Measurements from ENCODE around the gene COL8A1. TPM values are rescaled to one million over a fixed set of nuclear protein-coding genes. Genes with fewer than 3 reads are reported as not detected.

The COL8A1 gene
- total RNA-seq, 1 experiment from 2014 or later, result 0.07 TPM

DNA sequence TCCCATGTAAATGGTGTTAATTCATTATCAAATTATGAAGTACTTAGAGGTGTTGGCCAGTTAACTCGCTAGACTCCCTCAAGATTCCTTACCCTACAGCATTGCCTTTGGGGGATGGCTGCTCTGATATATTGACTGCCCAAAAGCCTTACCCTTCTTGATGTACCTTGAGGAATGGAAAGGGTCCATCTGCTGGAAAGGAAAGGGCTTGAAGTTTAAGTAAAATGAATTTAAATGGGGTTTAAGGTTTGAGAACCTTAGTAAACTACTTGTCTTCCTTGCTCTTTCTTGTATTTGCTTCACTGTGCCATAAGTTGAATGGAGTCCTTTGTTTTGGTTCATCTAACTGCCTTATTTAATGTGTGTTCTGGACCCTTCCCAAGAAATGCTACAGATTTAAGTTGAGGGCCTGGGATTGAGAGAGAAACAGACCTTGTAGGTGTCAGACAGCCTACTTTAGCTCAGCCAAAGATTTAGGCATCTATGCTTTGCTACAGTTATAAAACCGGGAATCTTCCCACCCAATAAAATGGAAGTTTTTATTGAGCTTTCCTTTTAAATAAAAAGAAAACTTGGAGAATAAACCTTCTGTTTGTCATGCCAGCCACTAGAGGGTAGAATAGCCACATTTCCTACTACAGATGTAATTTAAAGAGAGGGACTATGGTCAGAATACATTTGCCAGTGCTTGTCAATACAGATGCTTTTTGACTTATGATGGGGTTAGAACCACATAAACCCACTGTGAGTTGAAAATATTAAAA, 204.6 kb downstream of the COL8A1 start:
- Histone ChIP-seq H2AFZ (ENCODE audit: low read depth, low read length, poor library complexity, severe bottlenecking) (no peak overlapping the region), H3K4me3 (replicated peaks in 1 of 2; ENCODE audit: low read depth in 1 of 2, low read length in 2 of 2) (no peak overlapping the region), H3K27ac (ENCODE audit: low read depth, low read length) (no peak overlapping the region), H4K20me1 (ENCODE audit: insufficient read depth) (0 out of 2 replicates have a peak, but pooled peaks cover 3% of the 10 kb centered on the region), H3K9me3 (ENCODE audit: control insufficient read depth in 1 of 2, insufficient read depth in 1 of 2, low read depth in 1 of 2, low read length in 2 of 2) (no peaks in the 10 kb centered on the region), H3K27me3 (ENCODE audit: insufficient read depth, low read length) (no peaks in the 10 kb centered on the region), H3K36me3 (ENCODE audit: control insufficient read depth in 1 of 2, insufficient read depth in 2 of 2, low read length in 2 of 2) (no peaks in the 10 kb centered on the region), H3K79me2 (ENCODE audit: insufficient read depth, low read length) (peaks cover 51% of the 10 kb centered on the region), H3K9me2 (ENCODE audit: insufficient read depth) (no peaks in the 10 kb centered on the region), H3K4me1 (ENCODE audit: control insufficient read depth in 1 of 2, insufficient read depth in 2 of 2, low read length in 2 of 2) (no peaks in the 10 kb centered on the region), H3K4me2 (ENCODE audit: low read length) (no peak overlapping the region), H3K9ac (ENCODE audit: low read length) (no peak overlapping the region)
- POLR2A ChIA-PET, result interaction anchor here (0.9 kb wide), 1 partner anchor 411 kb away, joined by 3 read pairs; no protein-coding TSS in a partner anchor
- intact Hi-C loops (cut with micrococcal nuclease), result loop anchor here (1.0 to 5.0 kb wide), 4 partner anchors 226 to 749 kb away; no protein-coding TSS in a partner anchor
- ATAC-seq (peak; percentile 73), DNase-seq (ENCODE audit: low read depth, low spot score) (peak; percentile 12)
- TF ChIP-seq EZH2phosphoT487 (IDR thresholded peaks at IDR 0.05; ENCODE audit: borderline replicate concordance) (no peak), SP1 (IDR thresholded peaks at IDR 0.05; ENCODE audit: low read depth) (no peak), JUND (IDR thresholded peaks at IDR 0.05) (no peak), RAD21 (IDR thresholded peaks at IDR 0.05; ENCODE audit: low read depth) (peak; percentile 81), ELF1 (IDR thresholded peaks at IDR 0.05; ENCODE audit: borderline replicate concordance, low read depth) (no peak), CBX3 (IDR thresholded peaks at IDR 0.05; ENCODE audit: low read depth) (no peak)
- TF ChIP-seq, protein P1, sequence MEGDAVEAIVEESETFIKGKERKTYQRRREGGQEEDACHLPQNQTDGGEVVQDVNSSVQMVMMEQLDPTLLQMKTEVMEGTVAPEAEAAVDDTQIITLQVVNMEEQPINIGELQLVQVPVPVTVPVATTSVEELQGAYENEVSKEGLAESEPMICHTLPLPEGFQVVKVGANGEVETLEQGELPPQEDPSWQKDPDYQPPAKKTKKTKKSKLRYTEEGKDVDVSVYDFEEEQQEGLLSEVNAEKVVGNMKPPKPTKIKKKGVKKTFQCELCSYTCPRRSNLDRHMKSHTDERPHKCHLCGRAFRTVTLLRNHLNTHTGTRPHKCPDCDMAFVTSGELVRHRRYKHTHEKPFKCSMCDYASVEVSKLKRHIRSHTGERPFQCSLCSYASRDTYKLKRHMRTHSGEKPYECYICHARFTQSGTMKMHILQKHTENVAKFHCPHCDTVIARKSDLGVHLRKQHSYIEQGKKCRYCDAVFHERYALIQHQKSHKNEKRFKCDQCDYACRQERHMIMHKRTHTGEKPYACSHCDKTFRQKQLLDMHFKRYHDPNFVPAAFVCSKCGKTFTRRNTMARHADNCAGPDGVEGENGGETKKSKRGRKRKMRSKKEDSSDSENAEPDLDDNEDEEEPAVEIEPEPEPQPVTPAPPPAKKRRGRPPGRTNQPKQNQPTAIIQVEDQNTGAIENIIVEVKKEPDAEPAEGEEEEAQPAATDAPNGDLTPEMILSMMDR (IDR thresholded peaks at IDR 0.05 in 2 of 3, conservative IDR thresholded peaks at IDR 0.05 in 1 of 3; ENCODE audit: borderline replicate concordance in 1 of 3, insufficient read depth in 1 of 3, low read depth in 2 of 3, low read length in 2 of 3), result peak; percentile 61 to 81 (median 64); a peak in 5 of 6 replicates
- RAD21 ChIA-PET (ENCODE audit: low non-redundant PET in 1 of 2, low total read pairs in 2 of 2, uncharacterized antibody in 2 of 2, unreplicated experiment in 2 of 2), result interaction anchor here (1.0 to 1.8 kb wide), 2 partner anchors 411 kb away, joined by 15 to 17 read pairs; no protein-coding TSS in a partner anchor
- BruUV-seq (replicated peaks), result no TSS peak
- CTCF ChIA-PET, result interaction anchor here (0.6 to 2.3 kb wide), 20 partner anchors 9 to 418 kb away, joined by 3 to 73 read pairs (median 3); partner anchors contain the start of gene TBC1D23

All from HCT116 (cell line).